Activated CD4-positive, alpha-beta T cell treated with anti-CD3 and anti-CD28 coated beads, Interleukin-2, amount 50 U/mL, for 4 hours (primary cell): ENCODE measurements around the gene TENM3.

Experiments
- DNase-seq, 2 experiments: peaks; one replicate each; pipeline ENCODE4 v3.0.0-alpha.2; 2020

TENM3 gene

GRCh38 chr4:182645511-182645910 is 402.3 kb downstream of the TENM3 start:
- DNase-seq: no peak

- no peak for DNase-seq
Measured at GRCh38 chr4:182647646-182648300, 404.6 kb downstream of the TENM3 start.

GRCh38 chr4:182648766-182649165 is 405.6 kb downstream of the TENM3 start:
- no peak for DNase-seq

- no peak for DNase-seq
Measured at GRCh38 chr4:182649698-182650477, 406.7 kb downstream of the TENM3 start.

GRCh38 chr4:182653596-182653995 is 410.4 kb downstream of the TENM3 start:
- no peak for DNase-seq

GRCh38 chr4:182655340-182655739 is 412.1 kb downstream of the TENM3 start:
- no peak for DNase-seq

- no peak for DNase-seq
Measured at GRCh38 chr4:182662551-182662950, 419.3 kb downstream of the TENM3 start.

GRCh38 chr4:182671231-182671630 is 428.0 kb downstream of the TENM3 start:
- DNase-seq: no peak

- no peak for DNase-seq
Measured at GRCh38 chr4:182671749-182672148, 428.5 kb downstream of the TENM3 start.

- no peak for DNase-seq
Measured at GRCh38 chr4:182678590-182678989, 435.4 kb downstream of the TENM3 start.

- DNase-seq: no peak
Measured at GRCh38 chr4:182679533-182679932, 436.3 kb downstream of the TENM3 start.

GRCh38 chr4:182680234-182680653 is 437.0 kb downstream of the TENM3 start:
- no peak for DNase-seq

GRCh38 chr4:182683661-182684060 is 440.5 kb downstream of the TENM3 start:
- no peak for DNase-seq

GRCh38 chr4:182684796-182685195 is 441.6 kb downstream of the TENM3 start:
- DNase-seq: no peak

GRCh38 chr4:182688081-182688480 is 444.9 kb downstream of the TENM3 start:
- DNase-seq: no peak

- DNase-seq: no peak
Measured at GRCh38 chr4:182694551-182694950, 451.3 kb downstream of the TENM3 start.

GRCh38 chr4:182695009-182695408 is 451.8 kb downstream of the TENM3 start:
- no peak for DNase-seq

GRCh38 chr4:182695842-182696241 is 452.6 kb downstream of the TENM3 start:
- no peak for DNase-seq

- DNase-seq: no peak
Measured at GRCh38 chr4:182697094-182697493, 453.9 kb downstream of the TENM3 start.

GRCh38 chr4:182698212-182698611 is 455.0 kb downstream of the TENM3 start:
- no peak for DNase-seq

GRCh38 chr4:182699201-182699600 is 456.0 kb downstream of the TENM3 start:
- DNase-seq: no peak

GRCh38 chr4:182699795-182700194 is 456.6 kb downstream of the TENM3 start:
- no peak for DNase-seq

- DNase-seq: no peak
Measured at GRCh38 chr4:182700362-182701160, 457.4 kb downstream of the TENM3 start.

- no peak for DNase-seq
Measured at GRCh38 chr4:182704077-182704476, 460.9 kb downstream of the TENM3 start.
